ENCODE results near the gene TCTN2. TPM values are rescaled to one million over a fixed set of nuclear protein-coding genes. Genes with fewer than 3 reads are reported as not detected.

TCTN2 gene
- total and polyA plus RNA-seq, 2 of the 8 experiments (the other 6 are each of a cell fraction or from before 2014, with no cell fraction given): 7.5 to 8.4 TPM

GRCh38 chr12:123654129-123654701 is 16.7 kb upstream of the TCTN2 start (continued):
- TF ChIP-seq, protein P1, sequence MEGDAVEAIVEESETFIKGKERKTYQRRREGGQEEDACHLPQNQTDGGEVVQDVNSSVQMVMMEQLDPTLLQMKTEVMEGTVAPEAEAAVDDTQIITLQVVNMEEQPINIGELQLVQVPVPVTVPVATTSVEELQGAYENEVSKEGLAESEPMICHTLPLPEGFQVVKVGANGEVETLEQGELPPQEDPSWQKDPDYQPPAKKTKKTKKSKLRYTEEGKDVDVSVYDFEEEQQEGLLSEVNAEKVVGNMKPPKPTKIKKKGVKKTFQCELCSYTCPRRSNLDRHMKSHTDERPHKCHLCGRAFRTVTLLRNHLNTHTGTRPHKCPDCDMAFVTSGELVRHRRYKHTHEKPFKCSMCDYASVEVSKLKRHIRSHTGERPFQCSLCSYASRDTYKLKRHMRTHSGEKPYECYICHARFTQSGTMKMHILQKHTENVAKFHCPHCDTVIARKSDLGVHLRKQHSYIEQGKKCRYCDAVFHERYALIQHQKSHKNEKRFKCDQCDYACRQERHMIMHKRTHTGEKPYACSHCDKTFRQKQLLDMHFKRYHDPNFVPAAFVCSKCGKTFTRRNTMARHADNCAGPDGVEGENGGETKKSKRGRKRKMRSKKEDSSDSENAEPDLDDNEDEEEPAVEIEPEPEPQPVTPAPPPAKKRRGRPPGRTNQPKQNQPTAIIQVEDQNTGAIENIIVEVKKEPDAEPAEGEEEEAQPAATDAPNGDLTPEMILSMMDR (IDR thresholded peaks at IDR 0.05; ENCODE audit: control extremely low read depth in 1 of 3, insufficient read depth in 1 of 3, low read depth in 1 of 3, low read length in 3 of 3): no peak
- TF ChIP-seq SUZ12 (IDR thresholded peaks at IDR 0.05; ENCODE audit: low read length): no peak

Data from H1 (cell line).